ENCODE data around the gene APOBEC3C.

DNA sequence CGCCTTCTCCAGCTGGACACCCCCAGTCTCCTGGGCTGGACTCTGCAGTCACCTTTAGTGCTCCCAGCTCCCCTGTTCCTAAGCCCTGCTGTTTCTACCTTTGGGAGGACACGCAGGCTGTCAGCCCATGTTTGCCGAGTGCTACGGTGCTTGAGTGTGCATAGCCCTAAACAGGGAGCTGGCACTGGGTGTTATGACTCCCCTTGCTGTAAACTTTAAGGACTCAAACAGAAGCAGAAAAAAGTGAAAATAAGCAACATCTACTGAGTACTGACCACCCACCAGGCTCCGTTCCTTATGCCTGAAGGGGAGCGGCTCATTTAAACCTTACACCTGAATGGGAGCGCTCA lies 39.3 kb upstream of the APOBEC3C start:
- TF ChIP-seq POLR2A (IDR thresholded peaks at IDR 0.05; ENCODE audit: low read depth, low read length): no peak
- TF ChIP-seq TAF1 (IDR thresholded peaks at IDR 0.05; ENCODE audit: borderline replicate concordance, low read depth, low read length): no peak
- TF ChIP-seq POLR2AphosphoS5 (IDR thresholded peaks at IDR 0.05; ENCODE audit: low read depth, low read length): no peak

Measured in GM12892 (cell line).